Right lobe of liver (tissue), 4 donors: ENCODE results near the gene DAAM1.

Experiments used
- POLR2A ChIP-seq: fragments of 450-650 bp; IDR thresholded peaks from one replicate; pipeline ENCODE4 v1.6.1; 2017; ENCODE audit warnings: antibody characterized with exemption, mild to moderate bottlenecking
- TF ChIP-seq, protein P1 (sequence below), 4 donors: fragments of 200-600 bp in 3 of 4; fragments of 450-650 bp in 1 of 4; IDR thresholded peaks; one replicate each; pipeline versions ENCODE4 v1.5.1 to v1.8.0; 2016 to 2022; ENCODE audit warnings: antibody characterized with exemption in 4 of 4, mild to moderate bottlenecking in 2 of 4
- donor health status: DM: no; HTN: no; CAD: no.
- donor health status: DM: no; HTN: no; CAD: no.
- donor health status: DM: no; HTN: yes; CAD: no.

- TF ChIP-seq, protein P1, sequence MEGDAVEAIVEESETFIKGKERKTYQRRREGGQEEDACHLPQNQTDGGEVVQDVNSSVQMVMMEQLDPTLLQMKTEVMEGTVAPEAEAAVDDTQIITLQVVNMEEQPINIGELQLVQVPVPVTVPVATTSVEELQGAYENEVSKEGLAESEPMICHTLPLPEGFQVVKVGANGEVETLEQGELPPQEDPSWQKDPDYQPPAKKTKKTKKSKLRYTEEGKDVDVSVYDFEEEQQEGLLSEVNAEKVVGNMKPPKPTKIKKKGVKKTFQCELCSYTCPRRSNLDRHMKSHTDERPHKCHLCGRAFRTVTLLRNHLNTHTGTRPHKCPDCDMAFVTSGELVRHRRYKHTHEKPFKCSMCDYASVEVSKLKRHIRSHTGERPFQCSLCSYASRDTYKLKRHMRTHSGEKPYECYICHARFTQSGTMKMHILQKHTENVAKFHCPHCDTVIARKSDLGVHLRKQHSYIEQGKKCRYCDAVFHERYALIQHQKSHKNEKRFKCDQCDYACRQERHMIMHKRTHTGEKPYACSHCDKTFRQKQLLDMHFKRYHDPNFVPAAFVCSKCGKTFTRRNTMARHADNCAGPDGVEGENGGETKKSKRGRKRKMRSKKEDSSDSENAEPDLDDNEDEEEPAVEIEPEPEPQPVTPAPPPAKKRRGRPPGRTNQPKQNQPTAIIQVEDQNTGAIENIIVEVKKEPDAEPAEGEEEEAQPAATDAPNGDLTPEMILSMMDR (IDR thresholded peaks at IDR 0.05) = no peak
- TF ChIP-seq POLR2A = no peak
Measured at GRCh38 chr14:59271256-59271655, 82.8 kb downstream of the DAAM1 start.
